GM18861 (cell line): ENCODE results near the gene UBAC1.
"Not testable (repeated sequence)": the region's sequence is repeated elsewhere in the genome, so short reads cannot be mapped to it uniquely, and the experiment has no call there.

Experiments used
- ATAC-seq: cut with Tn5 transposase; IDR thresholded peaks from one replicate; pipeline ENCODE4 v1.9.1; 2021; ENCODE audit not compliant: unreplicated experiment

The UBAC1 gene

DNA sequence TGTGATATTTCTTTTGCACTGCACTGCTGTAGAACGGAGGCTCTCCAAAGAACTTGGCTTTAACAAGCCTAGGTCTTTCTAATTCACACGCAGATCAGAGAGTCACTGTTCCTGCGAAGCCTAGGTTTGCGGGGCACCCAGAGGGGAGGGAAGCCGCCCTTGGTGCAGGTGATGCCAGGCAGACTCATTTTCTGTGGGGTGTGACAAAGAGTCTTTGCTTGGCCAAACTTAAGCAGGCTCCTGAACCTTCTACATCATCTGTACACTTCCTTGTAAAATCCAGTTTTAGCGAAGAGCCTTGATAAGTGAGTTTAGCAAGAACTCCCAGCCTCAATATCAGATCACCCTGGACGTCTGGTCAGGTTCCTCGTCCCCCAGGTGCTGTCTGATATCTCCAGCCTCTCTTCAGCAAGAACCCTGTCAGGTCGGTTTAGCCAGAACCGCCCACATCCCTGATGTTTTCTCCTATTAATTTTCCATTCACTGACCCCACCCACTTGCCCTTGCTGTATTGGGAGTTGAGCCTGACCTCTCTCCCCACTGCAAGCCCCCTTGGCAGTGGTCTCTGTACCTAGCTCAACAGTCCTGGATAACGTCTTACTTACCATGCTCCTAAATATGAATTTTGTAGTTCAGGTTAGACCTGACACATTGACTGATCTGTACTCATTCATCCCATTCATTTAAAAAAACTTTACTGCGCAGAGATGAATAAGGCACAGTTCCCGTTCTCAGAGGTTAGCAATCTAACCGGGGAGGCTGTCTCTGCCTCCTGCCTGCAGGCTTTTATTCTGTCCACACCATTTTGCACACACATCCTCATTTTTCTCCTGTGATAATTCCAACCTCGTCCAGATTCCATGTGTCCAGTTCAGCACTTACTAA is 880 bp upstream of the UBAC1 start:
- ATAC-seq, result no peak

DNA sequence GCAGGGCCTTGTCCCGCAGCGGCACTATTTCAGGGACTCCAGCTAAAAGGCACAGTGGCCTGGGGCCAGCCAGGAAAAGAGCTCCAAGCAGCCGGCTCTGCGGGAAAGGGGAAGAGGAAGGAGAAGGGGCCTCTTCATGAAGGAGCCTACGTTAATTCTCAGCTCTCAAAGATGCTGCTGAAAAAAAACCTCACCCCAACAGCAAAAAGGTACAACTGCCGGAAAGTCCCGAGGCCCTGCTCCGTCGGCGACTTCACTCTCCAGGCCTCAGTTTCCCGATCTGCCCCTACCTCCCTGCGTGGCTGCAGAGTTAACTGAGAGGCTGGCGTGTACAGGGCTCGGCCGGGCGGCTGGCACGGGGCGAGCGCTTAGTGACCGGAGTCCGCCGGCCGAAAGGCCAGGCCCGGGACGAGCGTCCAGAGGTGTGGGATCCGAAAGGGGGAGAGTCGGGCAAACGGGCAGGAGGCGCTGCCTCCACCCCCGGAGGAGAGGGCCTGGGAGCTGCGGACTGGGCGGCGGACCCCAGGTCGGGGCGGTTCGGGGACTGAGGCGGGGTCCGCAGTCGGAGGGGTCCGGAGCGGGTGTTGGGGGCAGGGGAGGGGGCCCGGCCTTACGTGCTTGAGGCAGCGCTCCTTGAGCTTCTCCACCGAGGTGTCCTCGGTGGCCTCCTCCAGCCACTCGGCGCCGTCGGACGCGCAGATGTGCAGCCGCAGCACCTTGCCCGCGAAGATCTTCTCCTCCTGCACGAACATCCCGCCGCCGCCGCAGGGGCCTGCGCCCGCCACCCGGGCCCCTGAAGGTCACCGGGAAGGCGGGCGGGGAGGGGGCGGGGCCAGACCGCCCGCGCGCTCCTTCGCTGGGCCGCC is 529 bp downstream of the UBAC1 start:
- ATAC-seq, result peak; percentile 1

DNA sequence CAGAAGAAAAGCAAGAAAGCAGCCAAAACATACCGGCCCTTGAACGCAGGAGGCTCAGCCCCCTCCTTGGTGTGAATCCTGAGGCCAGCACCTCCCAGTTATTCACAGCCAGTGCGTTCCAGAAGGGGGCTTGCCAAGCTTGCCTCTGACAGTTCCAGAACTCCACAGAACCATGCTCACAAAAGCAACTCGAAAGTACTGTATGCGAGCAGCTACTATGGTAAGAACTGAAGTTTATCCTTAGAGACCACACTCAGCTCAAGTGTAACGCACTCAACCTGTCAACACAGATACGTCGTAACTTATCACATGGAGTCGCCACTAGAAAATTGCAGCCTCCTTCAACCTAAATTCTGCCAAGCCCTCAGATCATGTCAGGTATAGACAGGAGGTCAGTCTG is 1.4 kb downstream of the UBAC1 start:
- no peak for ATAC-seq

DNA sequence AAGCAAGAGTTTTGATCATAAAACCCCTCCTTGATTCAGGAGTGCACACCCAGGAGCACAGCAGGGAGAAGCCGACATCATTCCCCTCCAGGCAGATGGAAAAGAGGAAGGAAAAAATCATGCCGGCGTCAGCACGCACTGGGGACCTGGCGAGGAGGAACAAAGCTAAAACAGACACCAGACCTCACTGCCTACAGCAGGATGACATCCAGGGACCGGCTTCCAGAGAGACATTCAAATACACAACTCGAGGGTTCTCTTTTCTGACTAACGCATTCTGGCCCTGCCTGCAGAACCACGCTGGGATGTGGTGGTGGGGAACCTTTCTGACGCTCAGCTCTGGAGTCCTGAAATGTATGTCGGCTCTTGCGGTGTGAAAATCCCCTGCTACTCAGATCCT is 2.7 kb downstream of the UBAC1 start:
- no peak for ATAC-seq

DNA sequence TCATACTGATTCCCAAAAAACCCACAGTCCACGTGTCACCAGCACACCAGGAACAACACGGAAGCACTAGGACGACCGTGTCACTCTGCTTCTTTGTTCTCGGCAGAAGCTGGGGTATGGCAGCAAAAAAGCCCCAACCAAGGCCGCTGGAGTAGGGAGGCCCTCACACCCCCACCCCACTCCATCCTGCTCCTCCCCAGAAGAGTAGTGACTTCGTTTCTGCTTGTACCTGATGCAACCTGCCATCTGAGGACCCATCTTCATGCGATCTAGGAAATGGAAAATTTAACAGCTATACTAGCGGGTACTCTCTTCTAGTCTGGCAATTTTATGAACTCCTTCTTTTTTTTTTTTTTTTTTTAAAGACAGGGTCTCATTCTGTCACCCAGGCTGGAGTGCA is 3.7 kb downstream of the UBAC1 start:
- no peak for ATAC-seq

DNA sequence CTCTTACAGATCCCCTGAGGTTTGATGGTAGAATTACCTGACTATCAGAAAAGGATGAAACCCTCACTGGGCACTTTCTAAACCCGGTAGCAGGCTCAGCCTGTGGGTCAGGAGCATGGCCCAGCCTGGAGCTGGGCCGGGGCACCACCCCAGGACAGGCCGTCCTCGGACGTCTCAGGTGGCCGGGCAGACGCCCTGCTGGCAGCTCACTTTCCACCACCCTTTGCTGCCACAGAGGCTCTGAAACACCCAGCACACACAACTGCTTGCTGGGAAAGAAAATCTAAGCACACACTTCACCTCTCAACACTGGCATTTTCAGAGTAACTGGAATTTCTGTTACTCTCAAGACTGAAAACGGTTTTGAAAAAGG is 4.4 kb downstream of the UBAC1 start:
- ATAC-seq, result no peak

DNA sequence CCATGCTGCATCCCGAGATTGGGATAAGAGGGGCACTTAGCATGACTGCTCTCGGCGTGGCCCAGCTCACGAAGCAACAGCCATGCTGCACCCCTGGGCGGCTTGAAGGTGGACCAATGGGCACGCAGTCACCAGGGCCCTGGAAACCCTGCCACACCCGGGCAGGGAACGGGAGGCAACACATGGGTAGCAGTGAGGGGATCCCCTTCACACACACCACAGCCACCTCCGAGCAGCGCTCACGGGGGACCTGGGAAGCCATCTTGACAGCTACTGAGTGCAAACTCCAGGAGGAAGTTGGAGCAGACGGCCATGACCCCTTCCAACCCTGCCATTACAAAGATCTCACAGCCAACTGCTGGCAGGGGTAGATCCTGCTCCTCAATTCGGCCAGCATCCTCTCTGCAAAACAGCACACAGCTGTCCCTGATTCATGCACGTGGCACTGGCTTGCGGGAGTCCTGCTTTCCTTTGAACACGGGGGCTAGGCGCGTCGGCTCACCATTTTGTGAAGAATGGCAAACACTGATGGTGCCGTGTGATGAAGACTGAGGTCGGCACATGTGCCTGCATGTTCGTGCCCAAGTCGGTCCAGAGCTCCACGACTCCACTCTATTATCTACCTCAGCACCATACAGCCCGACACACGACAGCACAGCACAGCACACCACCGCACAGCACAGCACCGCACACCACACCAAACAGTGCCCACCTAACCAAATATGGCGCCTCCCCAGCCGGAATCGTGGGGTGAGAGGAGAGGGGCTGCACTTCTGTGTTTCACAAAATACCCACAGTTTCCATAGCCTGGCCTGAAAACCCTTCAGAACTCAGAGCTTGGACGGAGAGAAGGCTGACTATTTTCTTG is 5.0 kb downstream of the UBAC1 start:
- no peak for ATAC-seq

DNA sequence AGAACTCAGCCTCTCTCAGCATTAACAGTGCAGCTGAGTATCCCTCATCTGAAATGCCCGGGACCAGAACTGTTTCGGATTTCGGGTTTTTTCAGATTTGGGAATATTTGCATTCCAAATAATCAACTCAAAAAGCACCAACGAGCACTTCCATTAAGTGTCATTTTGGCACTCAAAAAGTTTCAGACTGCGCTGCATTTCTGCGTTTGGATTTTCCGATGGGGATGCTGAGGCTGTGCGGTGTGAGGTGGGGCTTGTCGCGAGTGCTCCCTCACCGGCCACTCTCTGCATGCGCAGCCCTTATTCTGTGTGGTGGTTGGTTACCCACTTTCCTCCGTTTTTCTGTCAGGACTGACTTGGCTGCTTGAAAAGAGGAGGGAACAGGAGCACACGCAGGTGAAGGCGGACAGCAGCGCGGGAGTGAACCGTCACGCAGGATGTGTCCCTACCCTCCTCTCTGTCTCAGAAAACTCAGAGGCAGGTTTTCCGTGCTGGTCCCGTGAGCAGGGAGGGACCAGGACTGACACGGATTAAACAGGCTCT is 8.4 kb downstream of the UBAC1 start:
- no peak for ATAC-seq

DNA sequence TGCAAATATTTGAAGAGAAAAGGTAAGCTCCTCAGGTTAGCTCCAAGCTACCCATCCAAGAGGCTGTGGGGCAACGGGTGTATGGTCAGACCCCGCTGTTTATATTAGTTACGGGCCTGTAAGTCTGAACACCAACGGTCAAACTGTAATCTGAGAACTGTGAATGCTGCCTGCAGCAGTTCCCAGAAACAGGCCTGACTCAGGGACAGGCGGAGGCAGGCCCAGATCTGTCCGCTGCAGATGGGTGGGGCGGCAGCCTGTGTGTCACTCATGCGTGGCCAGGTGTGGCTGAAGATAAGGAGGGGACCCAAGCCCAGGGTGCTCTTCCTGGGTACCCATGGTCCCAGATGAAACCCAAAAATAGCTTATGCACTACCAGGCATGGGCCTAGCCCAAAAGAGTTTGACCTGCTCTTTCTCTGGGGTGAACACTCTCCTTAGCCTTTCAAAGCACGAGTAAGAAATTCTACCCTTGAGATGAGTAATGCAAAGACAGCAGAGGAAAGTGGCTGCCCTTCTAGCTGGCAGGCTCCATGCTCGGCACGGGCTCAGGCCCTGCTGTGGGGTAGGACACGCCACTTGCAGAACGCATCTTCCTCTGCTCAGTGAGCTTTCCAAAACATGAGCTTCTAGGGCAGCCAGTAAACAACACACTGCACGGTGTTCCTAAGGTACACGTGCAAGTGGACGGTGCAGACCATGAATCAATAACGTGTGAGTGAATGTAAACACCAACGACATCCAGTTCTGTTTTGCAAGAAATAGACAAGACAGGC is 9.1 kb downstream of the UBAC1 start:
- no peak for ATAC-seq

DNA sequence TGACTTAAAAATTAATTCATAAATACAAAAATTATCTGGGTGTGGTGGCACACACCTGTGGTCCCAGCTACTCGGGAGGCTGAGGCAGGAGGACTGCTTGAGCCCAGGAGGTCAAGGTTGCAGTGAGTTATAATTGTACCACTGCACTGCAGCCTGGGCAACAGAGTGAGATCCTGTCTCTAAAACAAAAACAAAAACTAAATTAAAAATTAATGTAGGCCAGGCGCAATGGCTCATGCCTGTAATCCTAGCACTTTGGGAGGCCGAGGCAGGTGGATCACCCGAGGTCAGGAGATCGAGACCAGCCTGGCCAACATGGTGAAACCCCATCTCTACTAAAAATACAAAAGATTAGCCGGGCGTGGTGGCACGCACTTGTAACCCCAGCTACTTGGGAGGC is 9.9 kb downstream of the UBAC1 start:
- not testable (repeated sequence) for ATAC-seq

DNA sequence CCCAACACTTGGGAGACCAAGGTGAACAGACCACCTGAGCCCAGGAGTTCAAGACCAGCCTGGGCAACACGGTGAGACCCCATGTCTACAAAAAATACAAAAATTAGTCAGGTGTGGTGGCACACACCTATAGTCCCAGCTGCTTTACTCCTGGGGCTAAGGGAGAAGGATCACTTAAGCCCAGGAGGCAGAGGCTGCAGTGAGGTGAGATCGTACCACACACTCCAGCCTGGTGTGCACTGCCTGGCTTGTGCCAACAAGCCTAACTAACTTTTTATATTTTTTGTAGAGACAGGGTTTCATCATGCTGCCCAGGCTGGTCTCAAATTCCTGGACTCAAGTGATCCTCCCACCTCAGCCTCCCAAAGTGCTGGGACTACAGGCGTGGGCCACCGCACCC is 10.3 kb downstream of the UBAC1 start:
- not testable (repeated sequence) for ATAC-seq

DNA sequence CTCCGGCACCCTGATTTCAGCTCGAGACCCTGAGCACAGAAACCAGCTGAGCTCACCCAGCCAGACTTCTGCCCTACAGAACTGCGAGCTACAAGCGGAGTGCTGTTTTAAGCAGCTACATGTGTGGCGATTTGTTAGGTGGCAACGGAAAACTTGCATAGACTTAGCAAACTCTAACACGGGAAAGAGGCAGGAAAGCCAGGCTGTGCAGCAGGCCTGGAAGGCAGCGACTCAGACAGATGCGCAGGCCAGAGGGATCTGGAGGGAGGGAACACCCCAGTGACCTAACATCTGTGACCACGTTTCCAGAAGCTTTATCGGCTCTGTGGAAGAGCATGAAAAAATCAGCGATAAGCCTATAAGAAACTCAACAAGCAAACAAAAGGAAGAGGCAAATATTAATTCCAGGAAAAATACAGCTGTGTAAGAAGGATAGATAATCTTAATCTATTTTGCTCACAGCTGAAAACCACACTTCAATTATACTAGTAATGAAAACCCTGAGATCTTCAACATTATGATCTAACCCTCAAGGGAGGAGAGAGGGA is 11.0 kb downstream of the UBAC1 start:
- no peak for ATAC-seq

DNA sequence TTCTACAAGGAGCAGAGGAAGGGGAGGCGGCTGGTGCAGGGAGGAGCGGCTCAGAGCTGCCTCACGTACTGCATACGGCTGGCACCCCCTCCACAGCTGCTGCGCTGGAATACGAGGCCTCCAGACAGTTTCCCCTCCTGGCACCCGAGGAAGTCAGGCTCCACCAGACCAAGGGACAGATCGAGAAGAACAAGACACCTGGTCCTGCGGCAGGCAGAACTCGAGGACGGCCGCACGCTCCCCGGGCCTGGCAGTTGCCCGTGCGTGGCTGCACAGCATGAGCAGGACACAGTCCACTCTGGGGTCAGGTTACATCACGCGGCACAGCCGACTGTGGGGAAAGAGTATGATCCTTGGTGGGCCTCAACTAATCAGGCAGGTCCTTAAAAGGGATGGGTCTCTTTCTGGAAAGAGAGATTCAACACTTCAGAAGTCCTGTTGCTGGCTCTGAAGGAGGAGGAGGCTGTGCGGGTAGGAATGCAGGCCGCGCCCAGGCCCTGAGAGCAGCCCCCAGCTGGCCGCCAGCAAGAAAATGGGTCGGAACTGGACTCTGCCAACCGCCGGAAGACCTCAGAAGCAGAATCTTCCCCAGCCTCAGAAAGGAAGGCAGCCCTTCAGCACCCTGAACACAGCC is 11.6 kb downstream of the UBAC1 start:
- ATAC-seq, result no peak

DNA sequence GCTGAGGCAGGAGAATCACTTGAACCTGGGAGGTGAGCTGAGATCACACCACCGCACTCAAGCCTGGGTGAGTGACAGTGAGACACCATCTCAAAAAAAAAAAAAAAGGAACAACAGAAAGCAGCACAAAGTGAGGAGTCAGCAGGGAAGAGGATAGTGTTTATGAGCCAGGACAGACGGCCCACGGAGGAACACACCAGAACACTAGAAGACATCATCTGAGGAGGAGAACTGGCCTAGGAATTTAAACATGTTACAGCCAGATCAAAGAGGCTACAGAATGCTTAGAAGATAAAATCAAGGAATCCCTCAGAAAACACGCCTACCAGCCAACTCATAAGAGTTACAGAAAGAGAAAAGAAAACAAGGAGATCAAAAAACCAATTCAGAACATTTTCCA is 12.2 kb downstream of the UBAC1 start:
- ATAC-seq, result no peak

DNA sequence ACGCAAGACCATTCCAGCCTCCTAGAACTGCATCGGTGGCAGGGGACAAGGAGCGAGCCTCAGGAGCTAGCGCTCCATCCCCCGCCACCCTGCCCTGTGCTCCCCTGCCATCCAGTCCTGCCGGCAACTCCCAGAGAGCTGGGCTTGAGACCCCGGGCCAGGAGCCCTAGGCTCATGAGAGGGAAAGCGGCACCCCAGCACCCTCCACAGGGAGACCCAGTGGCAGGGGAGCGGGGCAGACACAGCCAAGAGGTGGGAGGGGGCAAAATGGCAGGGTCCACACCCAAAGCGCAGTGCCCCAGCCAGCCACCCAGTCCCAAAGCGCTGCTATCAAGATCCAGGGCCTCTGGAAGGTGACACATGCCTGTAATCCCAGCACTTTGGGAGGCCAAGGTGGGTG is 12.7 kb downstream of the UBAC1 start:
- no peak for ATAC-seq

DNA sequence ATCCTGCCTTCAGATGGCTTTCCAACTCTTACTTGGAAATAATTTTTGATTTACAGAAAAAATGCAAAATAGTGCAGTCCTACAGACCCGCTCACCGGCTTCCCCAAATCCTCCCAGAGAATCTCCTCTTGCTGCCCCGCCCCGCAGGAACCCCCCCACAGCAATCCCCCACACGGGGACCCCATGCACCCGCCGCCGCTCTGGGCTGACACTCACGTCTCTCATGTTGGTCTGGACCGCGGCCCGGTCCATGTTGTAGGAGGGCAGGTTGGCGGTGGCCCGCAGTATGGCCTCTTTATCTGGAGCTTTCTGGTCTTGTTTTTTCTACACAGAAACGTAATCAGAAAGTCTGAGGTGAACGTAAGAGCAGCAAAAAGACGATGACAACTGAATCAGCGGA is 13.6 kb downstream of the UBAC1 start:
- ATAC-seq, result no peak

DNA sequence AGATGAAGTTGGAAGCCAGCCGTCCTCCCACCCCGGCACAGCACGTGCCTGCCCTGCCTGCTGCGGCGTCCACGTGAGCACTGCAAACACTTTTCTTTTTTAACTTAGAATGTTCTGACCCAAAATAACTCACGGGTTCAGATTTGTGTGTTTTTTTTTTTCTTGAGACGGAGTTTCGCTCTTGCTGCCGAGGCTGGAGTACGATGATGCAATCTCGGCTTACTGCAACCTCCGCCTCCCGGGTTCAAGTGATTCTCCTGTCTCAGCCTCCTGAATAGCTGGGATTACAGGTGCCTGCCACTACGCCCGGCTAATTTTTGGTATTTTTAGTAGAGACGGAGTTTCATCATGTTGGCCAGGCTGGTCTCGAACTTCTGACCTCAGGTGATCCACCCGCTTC is 14.1 kb downstream of the UBAC1 start:
- not testable (repeated sequence) for ATAC-seq

DNA sequence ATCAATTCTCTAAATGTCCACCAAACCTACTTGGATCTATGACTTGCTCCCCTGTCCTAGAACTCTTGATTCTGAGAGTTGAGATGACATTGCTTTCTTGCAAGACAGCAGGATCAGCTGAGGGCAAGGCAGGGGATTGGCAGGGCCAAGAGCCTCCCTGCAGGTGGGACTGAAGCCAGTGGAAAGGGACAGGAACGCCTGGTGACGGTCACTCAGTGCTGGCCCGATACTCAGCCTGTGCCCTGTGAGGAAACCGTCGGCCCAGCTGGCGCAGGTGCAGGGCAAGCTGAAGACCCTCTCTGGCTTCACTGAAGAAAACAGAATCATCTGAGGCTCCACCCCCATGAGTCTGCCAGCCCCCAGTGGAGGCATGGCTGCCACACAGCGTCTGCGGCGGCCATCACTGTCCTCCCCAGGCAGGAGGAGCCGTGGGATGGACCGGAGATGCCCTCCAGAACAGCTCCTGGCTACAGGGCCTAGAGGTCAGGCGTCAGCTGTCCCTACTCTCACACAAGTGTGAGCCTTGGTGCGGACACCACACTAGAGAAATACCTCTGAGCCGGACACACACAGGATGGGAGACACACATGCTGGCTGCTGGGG is 14.7 kb downstream of the UBAC1 start:
- ATAC-seq, result no peak

DNA sequence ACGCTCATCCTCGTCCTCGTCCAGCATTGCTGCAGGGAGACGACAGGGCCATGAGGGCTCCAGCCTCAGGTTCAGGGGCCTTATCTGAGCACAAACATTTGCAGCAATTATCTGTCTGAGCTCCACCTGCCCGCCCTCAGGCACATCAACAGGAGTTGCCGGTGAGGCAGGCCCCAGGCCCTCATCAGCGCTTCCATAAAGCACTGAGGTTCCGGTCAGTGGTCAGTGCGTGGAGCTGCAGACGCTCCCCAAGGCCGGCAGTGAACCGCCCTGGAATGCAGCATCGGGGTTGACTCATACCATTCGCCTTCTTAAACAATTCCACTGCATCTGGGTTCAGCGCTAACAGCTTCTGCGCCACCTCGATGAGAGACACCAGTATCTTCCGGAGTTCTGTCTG is 15.2 kb downstream of the UBAC1 start:
- no peak for ATAC-seq
